Subcutaneous adipose tissue (tissue), 4 donors: ENCODE results near the gene RASSF9. TPM values are rescaled to one million over a fixed set of nuclear protein-coding genes. Genes with fewer than 3 reads are reported as not detected.

ENCODE experiments used
- CTCF ChIP-seq: fragments of 450-650 bp; IDR thresholded peaks from one replicate; pipeline ENCODE4 v1.5.1; 2016; ENCODE audit warnings: low read depth, mild to moderate bottlenecking, control low read depth, antibody characterized with exemption, moderate library complexity
- total RNA-seq, 4 donors: library from RNA; depleted of rRNA; stranded (reverse); fragments of >200 nt; gene quantifications; one replicate each; pipeline ENCODE4 v1.1.0, GENCODE V29; 2016

The RASSF9 gene
- total RNA-seq, 4 donors from 2014 or later = 1.1 to 3.2 (median 2.1) TPM

DNA sequence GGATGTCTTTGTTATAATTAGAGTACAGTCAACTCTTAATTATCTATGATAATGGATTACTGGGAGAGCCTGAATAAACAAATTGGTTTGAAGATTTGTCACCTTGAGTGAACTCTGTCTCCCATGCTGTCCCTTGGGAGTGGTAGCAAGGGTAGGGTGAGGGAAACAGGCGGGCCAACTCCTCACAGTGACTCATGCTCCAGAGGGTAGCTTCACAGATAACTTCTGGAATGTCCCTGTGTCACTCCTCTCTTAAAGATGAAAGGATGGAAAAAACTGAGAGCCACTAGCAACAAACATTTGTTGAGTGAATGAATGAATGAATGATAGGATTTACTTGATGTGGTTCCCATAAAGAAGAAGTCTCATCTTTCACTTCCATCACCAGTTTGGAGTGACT, 53.5 kb downstream of the RASSF9 start:
- no peak for TF ChIP-seq CTCF

GRCh38 chr12:85781766-85782165, 54.4 kb downstream of the RASSF9 start:
- no peak for TF ChIP-seq CTCF

- TF ChIP-seq CTCF = no peak
Observed at GRCh38 chr12:85779768-85780167, 56.4 kb downstream of the RASSF9 start.

DNA sequence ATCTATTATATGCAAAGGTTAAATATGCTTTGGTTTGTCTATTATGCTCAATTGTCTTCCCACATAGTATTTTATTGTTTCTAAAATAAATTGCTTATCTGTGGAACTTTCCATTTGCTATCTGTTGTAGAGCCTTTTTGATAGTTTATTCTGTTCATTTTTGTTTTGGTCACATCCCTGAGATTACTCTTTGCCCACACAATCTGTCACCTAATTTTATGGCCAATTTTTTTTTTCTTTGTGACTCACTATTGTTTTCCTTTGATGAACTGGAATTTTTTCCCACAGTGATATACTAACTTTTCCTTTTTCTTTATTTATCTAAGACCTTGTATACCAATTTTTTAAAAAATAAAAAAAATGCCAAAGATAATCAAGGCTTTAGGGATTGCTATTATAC, 61.1 kb downstream of the RASSF9 start:
- TF ChIP-seq CTCF = no peak

DNA sequence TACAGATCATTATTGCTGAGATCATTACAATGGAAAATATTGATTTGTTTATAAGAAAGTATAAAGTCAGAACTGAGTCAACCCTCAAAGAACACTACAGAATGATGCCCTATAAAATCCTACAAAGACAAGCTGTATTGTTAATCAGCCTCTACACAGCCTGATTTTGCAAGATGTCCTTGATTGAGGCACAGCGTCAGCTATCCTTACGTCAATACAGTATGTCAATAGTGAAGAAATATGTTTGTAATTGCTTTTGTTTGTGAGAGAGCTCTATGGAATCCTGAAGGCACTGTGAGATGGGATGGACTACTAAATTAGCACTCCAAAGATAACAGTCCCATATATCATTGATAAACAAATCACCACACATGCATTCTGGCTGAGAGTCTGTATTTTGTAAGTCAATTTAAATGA, 70.7 kb downstream of the RASSF9 start:
- TF ChIP-seq CTCF = no peak

DNA sequence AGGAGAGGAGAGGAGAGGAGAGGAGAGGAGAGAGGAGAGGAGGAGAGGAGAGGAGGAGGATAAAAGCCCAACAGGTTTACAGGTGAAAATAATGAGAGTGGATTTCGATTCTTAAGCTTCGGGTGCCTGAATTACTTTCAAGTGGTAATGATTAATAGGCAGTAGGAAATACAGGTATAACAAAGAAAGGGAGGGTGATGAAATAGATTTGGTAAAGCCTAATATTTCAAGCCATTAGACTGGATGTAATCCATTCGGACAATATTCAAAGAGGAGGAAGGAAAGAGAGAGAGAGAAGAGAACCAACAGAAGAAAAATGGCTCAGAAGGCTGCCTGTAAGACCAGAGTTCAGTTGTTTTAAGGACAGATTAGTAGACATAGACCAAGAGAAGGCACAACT, 76.6 kb downstream of the RASSF9 start:
- no peak for TF ChIP-seq CTCF

GRCh38 chr12:85759091-85759490, 77.1 kb downstream of the RASSF9 start:
- no peak for TF ChIP-seq CTCF
